ENCODE results near the gene PRELID2.

- TF ChIP-seq CTCF (IDR thresholded peaks at IDR 0.05; ENCODE audit: extremely low read depth in 1 of 2, insufficient read depth in 1 of 2, low read depth in 1 of 2, low read length in 2 of 2) (no peak), GATA2 (IDR thresholded peaks at IDR 0.05; ENCODE audit: insufficient read depth, insufficient read length, low read depth, low read length) (no peak), EZH2 (IDR thresholded peaks at IDR 0.05; ENCODE audit: borderline replicate concordance, low read depth, low read length, severe bottlenecking) (no peak), POLR2A (IDR thresholded peaks at IDR 0.05; ENCODE audit: low read depth, low read length) (no peak), POLR2AphosphoS5 (IDR thresholded peaks at IDR 0.05; ENCODE audit: insufficient read depth, low read depth, low read length) (no peak), MYC (IDR thresholded peaks at IDR 0.05; ENCODE audit: low read depth, low read length) (no peak), FOS (IDR thresholded peaks at IDR 0.05; ENCODE audit: borderline replicate concordance, insufficient read depth, low read length) (no peak)
- TF ChIP-seq, protein P1, sequence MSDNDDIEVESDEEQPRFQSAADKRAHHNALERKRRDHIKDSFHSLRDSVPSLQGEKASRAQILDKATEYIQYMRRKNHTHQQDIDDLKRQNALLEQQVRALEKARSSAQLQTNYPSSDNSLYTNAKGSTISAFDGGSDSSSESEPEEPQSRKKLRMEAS (IDR thresholded peaks at IDR 0.05; ENCODE audit: insufficient read depth, insufficient read length) = no peak
Observed at GRCh38 chr5:145760660-145761059, 74.5 kb downstream of the PRELID2 start.
